Measurements from ENCODE around the gene CHD1. TPM values are rescaled to one million over a fixed set of nuclear protein-coding genes. Genes with fewer than 3 reads are reported as not detected.

Gene CHD1
- total RNA-seq, 1 donor from 2014 or later: 54.5 TPM

DNA sequence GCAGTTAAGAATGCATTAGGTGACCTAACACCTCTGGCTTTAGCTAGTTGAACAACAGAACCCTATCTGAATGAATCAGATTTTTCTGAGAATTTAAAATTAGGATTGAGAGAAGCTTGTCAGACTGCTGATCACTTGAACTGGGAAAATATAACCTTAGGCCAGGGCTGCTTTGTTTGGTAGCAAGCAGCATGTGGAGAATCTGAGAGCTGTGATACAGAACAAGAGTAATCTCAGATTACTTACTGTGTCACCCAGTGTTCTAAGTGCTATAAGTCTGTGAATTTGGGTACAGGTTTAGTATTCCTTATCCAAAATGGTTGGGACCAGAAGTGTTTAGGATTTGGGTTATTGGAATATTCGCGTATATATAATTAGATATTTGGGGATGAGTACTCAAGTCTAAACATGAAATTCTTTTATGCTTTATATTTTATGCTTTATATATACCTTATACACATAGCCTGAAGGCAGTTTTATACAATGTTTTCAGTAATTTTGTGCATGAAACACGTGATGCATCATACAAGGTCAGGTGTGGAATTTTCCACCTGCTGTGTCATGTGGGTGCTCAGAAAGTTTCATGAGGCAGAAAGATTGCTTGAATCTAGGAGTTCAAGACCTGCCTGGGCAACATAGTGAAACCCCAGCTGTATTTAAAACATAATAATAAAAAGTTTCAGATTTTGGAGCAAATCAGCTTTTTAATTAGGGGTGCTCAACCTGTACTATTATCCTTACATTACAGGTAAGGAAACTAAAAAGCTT lies 8.3 kb upstream of the CHD1 start:
- intact Hi-C loops (cut with micrococcal nuclease): no loop called here

DNA sequence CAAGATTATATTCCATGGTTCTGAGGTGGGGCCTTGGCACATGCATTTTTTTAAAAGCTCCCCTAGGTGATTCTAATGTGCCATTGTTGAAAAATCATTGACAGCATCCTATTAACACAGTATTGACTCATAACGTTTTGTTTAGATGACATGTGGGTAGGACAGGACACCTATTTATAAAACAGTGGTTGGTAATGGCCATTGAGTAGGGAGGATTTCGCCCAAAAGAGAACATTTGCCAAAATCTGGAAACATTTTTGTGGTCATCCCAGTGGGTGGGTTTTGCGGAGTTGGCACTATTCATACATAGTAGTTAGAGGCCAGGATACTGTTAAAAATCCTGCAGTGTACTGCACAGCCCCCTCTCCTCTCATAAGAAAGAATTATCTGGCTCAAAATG lies 6.4 kb upstream of the CHD1 start:
- intact Hi-C loops (cut with micrococcal nuclease): no loop called here

DNA sequence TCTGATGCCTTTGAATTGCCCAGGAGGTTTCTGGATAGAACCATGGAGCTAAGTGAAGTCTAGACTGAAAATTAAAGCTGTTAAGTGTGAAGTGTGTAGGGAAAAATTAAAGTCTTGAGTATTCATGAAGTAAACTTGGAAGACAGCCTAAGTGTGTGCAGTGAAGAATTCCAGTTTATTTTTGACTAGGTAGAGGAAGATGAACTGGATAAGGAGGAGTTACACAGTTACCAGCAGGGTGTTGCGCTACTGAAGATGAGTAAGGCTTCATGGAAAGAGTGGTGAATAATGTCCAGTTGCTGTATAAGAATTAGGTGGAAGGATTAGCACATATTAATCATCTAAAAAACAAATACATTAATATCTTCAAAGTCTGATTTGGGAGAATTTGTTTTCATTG lies 5.7 kb upstream of the CHD1 start:
- intact Hi-C loops (cut with micrococcal nuclease): no loop called here

DNA sequence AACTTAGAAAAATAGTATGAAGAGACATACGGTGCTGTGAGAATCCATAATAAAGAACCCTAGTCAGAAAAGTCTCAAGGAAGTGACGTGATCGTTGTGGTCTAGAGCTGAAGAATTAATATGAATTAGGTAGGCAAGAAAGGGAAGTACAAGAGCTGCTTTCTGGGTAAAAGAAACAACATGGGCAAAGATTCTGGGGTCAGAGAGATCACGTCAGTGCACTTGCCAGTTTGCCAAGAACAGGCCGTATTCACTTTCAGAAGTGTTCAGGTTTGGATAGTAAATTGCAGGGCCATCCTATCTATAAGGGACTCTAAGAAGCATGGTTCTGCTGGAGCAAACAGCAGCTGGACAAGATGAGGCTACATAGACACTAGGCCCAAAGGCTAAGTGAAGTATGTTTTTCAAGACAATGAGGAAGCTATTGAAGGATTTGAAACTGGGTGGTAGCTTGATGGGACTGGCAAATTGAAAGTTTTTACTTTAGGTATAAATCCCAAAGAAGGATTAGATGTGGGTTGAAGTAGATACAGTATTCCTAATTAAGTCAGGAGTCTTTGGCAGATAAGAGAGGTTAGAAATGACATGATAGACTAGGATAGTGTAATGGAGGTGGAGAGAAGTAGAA lies 4.8 kb upstream of the CHD1 start:
- intact Hi-C loops (cut with micrococcal nuclease): loop anchor here (1.0 kb wide), 1 partner anchor 127 kb away; no protein-coding TSS in a partner anchor

DNA sequence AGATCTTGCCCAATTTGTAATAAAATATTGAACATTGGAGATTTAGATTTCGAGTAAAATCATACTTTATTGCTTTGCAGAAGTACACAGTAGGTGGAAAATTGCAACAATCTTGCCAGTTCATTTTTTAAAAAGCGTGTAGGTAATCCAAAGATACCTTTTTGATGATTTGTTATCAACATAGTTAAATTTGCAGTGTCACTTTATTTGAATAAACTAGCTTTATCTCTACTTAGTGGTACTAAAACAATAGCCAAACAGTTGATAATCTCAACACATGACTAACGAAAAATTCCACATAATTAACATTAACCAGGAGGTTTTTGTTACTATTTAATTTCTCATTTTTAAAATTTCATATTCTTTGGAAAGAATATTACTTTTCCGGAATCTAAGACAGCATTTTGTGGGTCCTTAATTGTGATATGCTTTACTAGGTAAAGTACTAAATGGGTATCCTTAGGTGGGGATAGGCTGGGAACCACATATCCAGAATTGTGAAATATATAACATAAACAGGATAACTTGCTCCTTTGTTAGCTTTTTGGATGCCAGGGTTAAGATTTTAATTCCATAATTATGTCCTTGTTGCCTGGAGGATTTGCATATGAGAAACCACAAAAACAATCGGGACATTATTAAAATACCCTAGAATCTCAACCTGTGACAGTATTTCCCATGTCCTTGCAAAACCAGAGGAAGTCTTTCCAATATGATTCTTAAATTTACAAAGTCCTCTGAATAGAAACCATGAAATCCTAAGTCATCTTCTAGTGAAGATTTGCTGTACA lies 2.4 kb upstream of the CHD1 start:
- intact Hi-C loops (cut with micrococcal nuclease): no loop called here

DNA sequence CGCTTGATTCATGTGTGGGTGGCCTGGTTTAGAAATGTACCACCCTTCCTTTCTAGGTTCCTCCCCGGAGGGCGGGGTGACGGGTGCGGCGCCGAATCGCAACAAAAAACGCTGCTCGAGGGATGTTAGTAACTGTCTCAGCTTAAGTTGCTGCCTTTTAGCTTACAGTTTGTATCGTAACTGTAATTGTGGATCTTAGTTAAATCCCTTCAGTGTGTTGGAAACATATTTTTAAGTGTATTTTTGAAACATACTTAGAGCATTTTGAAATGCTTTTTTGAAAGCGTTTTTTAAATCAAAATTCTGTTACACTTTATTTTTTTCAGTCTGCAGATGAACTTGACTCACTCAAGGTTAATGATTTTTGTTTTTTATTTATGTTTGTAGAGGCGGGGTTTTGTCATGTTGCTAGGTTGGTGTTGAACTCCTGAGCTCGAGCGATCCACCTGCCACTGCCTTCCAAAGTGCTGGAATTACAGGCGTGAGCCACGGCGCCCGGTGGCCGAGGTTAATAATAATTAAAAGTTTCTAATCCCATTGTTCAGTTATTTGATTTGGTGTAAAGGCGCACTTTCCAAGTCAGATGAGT lies 997 bp upstream of the CHD1 start:
- intact Hi-C loops (cut with micrococcal nuclease): loop anchor here (1.0 to 10.0 kb wide), 11 partner anchors 75 to 1994 kb away; partner anchors contain the start of genes FAM174A, LNPEP, RIOK2 and ST8SIA4

DNA sequence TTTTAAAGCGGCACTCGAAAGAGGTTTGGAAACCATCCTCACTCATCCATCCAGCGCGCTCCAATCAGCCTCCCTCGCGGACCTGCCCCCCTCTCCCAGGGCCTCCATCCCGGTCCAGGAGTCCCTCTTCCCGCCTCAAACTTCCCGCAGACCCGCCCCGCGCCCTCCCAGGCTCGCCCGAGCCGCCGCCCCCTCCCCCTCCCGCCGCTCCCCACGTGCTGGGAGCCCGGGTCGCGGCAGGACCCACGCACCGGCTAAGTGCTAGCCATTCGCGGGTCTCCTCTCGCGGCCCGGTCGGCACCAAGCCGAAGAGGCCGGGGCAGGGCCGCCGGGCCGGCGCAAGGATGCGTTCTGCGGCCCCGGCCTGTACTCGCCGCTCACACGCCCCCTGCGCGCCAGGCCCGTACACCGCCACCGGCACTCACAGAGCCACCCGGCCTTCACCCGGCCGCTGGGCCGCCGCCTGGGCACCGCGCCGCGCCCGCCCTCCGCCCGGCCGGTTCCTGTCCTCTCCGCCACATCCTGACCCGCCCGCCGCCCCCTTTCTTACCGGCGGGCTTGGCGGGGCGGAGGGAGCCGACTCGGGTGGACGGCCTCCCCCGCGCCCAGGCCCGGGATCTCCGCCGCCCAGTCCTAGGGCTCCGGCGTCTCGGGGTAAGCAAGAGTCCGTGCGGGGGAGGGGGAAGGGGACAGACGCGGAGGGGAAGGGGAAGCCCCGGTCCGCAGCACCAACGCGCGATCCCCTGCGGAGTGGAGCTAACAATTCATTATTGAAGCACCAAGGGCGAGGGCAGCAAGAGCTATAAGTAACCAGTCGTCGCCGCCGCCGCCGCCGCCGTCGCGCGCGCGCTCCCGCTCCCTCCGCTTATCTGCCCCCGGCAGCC lies 576 bp downstream of the CHD1 start:
- intact Hi-C loops (cut with micrococcal nuclease): loop anchor here (1.0 to 10.0 kb wide), 4 partner anchors 22 to 1975 kb away; partner anchors contain the start of genes FAM174A and ST8SIA4

DNA sequence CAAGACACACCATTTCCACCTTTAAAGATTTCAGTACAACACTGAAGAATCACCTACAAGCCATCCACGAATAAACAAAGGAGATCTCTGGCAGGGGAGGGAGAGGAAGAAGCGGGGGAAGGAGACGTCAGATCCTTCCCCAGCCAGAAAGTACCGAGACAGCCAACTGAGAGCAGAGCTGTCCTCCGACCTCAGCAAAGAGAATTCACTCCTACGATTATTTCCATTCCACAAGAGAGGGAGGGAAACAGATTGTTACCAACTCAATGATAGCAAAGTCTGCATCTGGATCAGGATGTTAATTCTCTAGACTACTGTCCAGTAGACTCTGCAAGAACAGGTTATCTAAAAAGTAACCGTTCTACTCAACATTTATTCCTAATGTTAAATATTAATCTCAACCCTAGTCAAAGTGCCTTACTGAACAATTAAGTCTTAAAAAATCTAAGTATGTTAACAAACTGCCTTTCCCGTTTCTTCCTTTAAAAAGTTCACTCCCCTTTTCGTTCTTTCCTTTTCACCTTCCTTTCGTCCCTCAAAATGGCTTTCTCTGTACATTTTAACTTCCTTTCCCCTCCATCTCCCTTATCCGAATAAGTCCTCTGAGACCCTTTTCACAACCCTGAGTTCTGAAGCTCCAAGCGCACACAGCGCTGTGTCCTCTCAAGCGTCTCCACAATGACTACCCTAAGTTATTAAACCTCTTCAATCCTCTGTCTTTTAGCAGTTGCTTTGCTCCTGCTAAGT lies 1.4 kb downstream of the CHD1 start:
- intact Hi-C loops (cut with micrococcal nuclease): loop anchor here (1.0 to 10.0 kb wide), 3 partner anchors 21 to 1847 kb away; partner anchors contain the start of gene FAM174A

DNA sequence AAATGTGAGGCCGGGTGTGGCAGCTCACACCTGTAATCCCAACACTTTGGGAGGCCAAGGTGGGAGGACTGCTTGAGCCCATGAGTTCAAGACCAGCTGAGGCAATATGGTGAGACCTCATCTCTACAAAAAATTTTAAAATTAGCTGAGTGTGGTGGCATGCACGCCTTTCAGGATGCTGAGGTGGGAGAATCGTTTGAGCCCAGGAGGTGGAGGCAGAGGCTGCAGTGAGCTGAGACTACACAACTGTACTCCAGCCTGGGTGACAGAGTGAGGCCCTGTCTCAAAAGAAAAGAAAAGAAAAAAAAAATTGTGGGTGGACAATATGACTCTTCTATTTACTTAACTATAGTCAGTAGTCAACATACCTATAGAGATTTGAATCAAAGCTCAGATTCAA lies 4.8 kb downstream of the CHD1 start:
- intact Hi-C loops (cut with micrococcal nuclease): loop anchor here (10.0 kb wide), 1 partner anchor 1851 kb away; no protein-coding TSS in a partner anchor

DNA sequence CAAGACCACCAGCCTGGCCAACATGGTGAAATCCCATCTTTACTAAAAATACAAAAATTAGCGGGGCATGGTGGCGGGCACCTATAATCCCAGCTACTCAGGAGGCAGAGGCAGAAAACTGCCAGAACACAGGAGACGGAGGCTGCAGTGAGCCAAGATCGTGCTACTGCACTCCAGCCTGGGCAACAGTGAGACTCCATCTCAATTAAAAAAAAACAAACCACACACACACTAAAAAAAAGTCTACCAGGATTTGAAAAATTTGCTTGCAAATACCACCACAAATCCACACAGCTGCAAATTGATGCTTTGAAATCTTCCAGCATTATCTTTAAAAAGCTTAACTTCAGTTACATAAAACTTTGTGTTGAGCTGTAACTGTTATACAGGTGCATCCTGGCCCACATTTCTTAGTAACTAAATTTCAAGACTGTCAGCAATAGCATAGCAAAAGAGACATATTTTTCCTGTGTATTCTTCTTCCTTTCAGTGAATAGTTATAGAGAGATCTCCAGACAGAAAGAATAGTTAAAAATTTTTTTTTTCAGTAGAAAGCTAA lies 6.8 kb downstream of the CHD1 start:
- intact Hi-C loops (cut with micrococcal nuclease): loop anchor here (10.0 kb wide), 1 partner anchor 1853 kb away; no protein-coding TSS in a partner anchor

DNA sequence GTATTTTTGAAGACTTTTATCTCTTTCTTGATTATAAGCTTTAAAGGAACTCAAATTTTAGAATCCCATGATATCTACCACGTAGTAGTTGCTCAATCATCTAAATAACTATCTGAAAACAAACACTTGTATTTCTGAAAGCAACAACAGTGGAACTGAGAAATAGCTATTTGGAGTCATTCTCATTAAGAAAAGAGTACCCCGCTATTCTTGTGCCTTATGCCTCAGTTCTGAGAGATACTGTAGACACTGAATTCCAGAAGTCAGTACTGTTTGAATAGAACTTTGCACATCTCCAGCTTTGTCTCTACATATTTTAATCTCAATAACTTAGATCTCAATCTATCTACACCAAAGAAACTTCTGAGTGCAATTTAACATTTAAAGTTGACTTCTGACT lies 11.4 kb downstream of the CHD1 start:
- intact Hi-C loops (cut with micrococcal nuclease): no loop called here

DNA sequence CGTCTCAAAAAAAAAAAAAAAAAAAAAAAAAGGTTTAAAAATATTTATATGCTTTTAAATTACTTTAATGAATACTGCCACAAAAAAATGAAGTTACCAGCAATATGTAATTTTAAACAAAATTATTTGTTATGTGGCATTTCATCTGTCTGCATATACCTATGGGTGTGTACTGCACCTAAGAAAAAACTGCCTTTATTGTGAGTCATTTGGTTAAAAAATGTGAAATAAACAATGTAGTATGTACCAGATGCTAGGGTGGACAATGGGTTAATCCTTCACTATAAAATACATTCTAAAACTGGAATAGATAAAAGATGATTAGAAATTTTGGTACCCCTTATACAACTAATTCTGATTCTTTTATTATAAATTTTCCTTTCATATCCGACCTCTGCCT lies 12.3 kb downstream of the CHD1 start:
- intact Hi-C loops (cut with micrococcal nuclease): no loop called here

DNA sequence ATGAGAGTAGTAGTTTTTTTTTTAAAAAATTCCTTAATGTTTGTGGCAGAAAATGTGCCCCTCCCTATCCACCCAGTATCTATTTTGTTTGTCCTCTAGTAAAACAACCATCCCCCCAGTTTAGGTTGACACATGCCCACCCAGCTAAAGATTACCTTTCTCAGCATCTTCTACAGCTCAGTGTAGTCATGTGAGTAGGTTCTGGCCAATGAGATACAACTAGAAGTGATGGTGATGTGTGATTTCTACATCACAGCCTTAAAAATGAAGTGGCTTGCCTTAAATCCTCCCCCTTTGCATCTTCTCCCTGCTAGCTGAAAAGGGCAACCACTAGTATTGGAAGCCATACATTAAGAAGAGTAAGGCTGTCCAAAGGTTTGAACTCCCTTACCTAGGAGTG lies 14.9 kb downstream of the CHD1 start:
- intact Hi-C loops (cut with micrococcal nuclease): no loop called here

DNA sequence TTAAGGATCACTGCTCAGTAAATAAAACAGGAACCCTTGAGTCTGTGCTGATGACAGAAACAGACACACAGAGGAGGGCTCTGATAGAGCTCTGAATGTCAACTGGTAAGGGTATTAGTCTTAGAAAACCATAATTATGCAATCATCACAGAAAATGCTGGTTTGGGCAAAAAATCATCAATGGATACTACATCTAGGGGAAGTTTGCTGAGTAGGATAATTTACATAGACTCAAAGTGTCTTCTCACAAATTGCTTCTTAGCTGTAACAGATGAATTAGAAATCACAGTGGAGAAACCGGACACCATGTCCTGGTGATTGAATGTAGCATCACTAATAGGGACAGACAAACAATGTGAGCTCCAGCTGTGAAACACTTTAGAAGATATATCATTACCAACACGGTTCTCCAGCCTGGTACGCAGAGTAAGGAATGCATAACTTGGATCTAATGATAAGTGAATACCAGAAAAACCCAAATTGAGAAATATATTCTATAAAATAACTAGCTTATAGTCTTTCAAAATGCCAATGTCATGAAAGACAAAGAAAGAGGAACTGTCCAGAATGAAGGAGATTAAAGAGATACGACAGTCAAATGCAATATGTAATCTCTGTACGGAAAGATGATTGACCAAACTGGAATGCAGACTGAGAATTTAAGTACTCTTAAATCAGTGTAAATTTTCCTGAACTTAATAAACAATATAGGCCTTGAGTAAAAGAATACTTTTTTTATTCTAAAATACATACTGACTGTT lies 17.3 kb downstream of the CHD1 start:
- intact Hi-C loops (cut with micrococcal nuclease): no loop called here

DNA sequence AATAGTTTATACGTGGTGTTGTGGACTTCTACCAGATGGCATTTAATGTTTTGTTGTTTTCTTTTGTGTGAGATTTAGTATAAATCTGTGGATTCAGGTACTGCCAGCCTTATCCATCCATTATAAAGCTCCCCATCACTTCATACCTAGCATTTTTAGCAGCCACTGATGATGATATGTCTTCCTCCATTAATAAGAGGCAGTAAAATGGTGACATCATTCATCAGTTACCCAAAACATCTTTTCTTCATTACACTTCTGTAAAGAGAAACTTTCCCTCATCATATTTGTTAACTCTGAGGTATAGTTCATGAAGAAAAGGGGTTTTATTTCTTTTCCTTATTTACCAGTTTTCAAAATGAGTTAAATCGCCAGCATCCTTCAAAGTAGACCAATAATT lies 19.4 kb downstream of the CHD1 start:
- intact Hi-C loops (cut with micrococcal nuclease): loop anchor here (5.0 kb wide), 1 partner anchor 68 kb away; no protein-coding TSS in a partner anchor

DNA sequence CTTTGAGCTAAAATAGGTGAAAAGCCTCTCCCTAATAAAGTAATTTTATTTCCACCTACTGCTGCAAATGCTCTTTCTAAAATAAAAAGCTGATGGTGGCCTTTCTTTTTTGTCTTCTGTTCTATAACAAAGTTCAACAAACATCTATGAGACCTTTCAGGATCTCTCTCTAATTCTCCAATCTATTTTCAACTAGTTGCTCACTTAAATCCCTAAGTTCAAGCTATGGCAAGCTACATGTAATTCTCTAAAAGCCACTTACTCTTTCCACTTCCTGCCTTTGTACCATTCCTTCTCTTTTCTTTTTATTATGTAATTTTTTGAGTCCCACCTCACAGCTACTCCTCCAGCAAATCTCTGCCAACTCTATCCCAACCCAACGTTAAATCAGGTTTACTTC lies 20.9 kb downstream of the CHD1 start:
- intact Hi-C loops (cut with micrococcal nuclease): loop anchor here (5.0 kb wide), 1 partner anchor 69 kb away; no protein-coding TSS in a partner anchor

DNA sequence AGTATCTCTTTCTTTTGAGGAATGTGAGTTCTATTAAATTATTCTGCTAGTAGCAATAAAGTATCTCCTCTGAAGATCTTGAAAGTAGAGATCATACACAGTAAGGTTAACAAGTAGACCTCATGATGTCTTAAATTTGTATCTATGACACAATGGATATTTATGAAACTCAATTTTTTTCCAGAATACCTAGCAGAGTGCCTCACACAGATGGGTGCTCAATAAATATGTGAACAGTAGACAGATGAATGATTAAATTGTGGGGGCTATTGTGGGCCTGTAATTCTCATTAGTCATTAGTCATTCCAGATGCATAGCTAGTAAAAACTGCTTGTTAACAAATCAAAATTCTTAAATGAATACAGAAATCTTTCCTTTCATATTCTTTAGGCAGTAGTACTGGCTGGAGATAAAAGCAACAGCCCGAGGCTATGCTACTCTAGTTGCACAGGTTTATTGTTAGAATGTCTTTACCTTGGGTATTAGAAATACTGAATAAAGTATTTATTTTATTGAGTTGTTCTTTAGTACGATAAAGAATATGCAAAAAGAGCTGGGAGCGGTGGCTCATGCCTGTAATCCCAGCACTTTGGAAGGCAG lies 22.0 kb downstream of the CHD1 start:
- intact Hi-C loops (cut with micrococcal nuclease): loop anchor here (1.0 to 5.0 kb wide), 5 partner anchors 20 to 153 kb away; no protein-coding TSS in a partner anchor
